Fibroblast of the conjunctiva (primary cell): ENCODE results near the gene CDKAL1.

ENCODE experiments used
- DNase-seq: peaks from one replicate; pipeline ENCODE4 v3.0.0-alpha.2; 2010; ENCODE audit warnings: low read depth

Gene CDKAL1

DNA sequence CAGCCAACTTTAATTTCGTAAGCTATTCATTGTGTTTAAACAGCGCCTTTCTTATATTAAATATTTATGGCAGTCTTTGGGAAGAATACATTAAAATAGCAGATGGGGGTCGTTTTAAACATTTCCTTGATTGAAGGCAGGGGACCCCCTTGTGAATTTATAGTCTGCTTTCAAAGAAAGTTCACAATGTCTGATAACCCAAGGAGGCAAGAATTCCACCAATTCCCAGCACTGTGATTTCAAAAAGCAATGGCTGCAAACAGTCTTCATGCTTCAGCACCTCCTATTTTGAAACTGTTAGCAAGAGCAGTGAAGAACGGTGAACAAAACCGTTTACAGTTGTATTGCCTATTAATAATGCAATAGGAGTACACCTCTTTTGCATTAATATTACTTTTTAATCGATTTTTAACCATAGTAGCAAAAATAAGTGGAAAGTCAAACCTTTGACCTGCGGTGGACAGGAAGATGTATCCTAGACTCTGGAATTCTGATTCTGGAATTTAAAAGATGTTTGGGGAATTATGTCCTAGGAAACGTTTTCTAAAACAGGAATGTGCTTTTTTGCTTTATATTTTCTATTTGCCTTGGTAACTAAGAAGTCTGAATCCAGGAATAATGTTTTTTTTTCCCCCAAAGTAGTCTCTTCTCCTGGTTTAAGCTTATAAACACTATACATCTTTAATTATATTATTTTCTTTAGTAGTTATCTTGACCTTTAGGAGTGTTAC lies 393.0 kb downstream of the CDKAL1 start:
- DNase-seq, result no peak

DNA sequence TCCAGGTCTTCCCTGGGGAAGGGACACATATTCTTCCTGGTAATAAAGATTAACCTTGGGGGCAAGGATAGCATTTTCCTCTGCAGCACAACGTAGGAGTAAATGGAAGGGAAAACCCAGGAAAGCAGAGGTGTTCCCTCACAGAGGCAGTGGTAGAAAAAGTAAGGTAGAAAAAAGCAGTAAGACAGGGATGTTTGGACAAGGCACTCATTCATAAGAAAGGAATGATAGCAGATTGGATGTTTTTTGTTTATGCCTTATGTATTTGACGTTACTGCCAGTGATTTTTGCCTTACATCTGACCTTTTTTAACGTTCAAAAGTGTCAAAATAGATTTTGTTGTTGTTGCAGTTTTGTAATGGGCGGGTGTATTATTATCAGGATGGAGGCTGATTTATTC lies 395.0 kb downstream of the CDKAL1 start:
- DNase-seq, result no peak

DNA sequence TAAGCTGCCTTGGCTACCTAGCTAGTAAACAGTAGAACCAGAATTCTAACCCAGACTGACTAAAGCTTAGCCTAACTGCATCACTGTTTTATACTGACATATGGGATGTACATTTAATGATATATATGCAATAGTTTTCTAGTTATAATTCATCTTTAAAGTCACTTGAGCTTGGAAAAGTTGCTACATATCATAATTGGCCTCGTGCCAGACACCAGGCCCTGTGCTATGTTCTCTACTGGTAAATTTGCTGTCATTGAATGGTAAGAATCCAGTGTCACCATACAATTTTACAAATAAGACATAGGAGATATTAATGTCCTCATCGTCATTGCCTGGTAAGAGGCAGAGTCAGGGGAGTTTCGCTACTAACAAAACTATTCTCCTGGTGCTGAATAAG lies 396.8 kb downstream of the CDKAL1 start:
- DNase-seq, result no peak

DNA sequence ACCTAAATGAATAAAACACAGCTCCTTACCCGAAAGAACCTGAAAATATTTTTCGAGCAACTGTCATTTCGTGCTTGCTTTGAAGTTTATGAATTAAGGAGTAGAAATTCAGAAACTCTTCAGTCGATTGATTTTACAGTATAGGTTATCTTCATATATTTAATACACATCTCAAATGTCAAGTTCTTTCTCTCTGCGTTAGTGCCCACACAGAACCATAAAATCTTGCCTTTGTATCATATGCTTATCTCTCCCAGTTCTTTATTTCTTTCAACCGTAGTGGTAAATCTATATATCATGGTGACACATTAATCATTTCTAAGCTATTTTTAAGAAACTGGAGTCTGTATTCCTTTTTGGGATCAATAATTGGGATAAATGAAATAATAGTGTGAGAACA lies 397.5 kb downstream of the CDKAL1 start:
- no peak for DNase-seq

DNA sequence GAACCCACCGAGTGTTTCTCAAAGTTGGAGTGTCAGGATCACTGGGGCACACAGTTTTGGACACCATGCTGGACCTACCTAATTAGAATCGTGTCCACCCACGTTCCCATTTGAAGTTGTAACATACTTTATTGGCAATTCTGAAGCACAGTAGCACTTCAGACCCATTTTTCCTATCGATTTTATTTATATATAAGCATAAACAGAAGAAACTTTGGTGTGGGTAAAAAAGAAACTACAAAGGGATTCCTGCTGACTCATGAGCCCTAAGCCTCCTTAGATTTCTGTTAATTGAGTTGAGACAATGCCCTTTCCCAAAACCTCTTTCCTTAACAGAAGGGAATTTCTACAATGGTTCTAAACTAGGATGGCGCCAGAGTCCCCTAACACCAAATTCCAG lies 398.0 kb downstream of the CDKAL1 start:
- no peak for DNase-seq

DNA sequence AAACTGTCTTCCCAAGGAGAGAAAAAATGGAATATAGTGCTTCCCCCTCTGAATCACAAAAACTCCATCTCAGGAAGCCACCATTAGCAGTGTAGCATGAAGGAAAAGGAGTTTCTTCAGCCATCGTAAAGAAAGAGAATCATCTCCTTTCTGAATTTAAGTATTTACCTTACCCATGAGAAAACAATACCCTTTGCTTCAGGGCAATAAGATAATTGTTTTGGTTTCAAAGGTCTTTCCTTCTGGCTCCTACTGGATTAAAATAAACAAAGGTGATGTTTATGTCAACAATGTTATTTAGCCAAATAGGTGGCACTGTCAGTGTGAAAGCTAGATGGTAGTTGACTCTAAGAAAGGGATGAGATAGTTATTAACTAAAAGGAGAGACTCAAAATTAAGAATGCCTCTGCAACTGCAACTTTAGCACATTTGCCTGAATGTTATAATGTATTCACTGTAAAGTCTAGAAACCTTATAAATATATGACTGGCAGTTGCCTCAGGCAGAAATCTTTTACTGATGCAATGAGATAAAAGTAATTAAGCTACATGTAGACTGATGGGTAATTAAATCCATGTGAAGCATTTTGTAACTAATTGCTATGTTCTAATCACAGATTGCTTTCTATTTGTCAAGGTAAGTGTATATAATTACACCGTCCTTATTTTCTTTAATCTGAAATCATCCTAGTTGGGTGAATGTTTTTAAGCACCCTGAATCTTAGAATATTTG lies 399.0 kb downstream of the CDKAL1 start:
- DNase-seq, result no peak

DNA sequence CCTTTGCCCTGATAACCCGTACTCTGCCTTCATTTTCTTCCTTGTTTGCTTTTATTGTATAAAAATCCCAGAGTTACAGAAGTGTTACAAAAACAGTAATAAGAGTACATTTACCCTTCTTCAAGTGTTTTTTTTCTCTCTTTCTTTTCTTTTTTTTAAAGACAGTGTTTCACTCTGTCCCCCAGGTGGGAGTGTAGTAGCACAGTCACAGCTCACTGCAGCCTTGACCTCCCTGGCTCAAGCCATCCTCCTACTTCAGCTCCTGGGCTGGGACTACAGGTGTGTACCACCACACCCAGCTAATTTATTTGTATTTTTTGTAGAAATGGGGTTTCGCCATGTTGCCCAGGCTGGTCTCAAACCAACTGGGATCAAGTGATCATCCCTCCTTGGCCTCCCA lies 402.7 kb downstream of the CDKAL1 start:
- DNase-seq, result no peak

DNA sequence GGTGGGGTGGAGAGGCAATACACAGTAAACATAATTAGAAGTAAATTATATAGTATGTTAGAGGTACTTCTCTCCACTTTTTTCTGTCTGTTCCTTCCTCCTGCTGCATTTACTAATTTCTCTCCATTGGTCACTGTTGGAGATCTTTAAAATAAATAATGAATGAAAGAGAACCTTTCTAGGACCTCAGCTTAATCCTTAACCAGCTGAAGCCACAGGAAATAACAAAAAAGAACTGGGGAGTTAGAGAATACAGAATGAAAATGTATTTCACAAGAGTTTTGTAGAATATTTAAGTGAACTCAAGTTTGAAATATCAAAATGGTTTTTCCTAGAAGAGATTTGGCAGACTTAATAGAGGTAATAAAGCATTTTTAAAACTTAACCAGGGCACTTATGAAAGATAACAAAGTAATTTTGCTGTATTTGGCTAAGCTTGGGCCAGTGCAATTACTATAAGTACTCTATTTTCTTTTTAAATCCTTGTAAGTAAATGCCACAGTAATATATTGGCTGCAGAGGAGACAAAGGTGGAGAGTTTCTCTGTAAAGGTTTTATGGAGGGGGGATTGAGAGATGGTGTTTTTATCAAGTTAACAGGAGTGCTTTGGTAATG lies 405.0 kb downstream of the CDKAL1 start:
- DNase-seq, result no peak

DNA sequence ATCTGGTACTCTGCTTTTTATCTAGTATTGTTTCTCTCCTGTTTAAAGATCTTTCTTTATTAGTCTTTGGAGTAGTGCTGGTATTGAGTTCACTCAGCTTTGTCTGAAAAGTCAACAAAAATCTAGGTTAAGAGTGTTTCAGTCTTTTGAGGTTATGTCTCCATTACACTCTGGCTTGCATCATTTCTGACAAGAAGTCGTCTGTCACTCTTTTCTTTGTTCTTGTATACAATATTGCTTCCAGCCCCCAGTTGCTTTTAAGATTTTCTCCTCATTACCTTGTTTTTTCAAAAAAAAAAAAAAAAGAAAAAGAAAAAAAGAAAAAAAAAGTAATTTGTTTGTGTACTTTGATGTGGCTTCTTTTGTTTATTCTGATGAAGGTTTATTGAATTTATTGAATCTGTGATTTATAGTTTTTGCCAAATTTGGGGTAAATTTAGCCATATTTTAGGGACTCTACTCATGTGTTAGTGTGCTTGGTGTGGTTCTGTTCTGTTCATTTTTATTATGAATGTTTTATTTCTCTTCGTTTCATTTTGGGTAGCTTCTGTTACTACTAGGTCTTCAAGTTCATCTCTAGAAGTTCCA lies 408.9 kb downstream of the CDKAL1 start:
- no peak for DNase-seq

DNA sequence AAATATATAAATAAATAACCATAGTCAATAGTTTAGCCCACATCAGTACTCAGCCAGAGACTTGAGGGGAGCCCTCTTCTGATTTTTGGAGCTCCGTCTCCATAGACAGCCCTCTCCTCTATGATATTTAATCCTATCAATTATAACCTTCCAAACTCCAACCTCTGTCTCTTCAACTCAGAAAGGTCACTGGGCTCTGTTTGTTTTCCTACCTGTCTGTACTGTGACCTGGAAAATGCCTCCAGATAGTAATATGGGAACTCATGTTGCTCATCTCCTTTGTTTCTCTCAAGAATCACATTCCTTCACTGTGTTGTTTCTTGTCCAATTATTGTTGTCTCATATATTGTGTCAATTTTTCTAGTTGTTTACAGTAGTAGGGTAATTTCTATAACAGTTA lies 409.7 kb downstream of the CDKAL1 start:
- DNase-seq, result no peak

DNA sequence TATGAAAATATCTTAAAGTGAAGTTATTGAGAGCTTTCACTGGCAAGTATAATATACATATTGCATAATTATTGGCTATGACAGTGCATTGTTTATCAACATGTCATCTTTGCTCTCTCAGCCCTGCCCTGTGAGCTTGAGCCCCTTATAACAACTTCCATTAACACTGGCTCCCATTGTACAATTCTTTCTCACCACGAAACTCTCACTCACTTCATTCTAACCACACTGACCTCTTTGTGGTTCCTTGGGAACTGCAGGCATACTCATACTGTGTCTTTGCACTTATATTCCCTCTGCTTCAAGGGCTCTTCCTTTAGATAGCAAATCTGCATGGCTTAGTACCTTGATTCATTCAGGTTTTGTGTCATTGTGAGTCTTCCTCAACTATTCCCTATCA lies 411.8 kb downstream of the CDKAL1 start:
- DNase-seq, result no peak

DNA sequence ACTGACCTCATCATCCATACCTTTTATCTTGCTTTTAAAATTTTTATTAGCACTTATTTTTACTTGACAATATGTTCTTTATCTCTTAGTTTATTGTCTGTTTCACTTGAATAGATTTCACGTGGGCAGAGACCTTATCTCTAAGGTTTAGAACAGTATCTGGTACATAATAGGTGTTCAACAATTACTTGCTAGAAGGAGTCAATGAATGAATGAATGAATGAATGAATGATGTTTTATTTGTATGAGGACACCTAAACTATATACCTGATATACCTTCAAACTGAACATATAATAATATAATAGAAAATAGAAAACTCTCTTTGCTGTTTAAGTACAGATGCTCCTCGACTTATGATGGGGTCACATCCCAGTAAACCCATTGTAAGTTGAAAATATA lies 412.6 kb downstream of the CDKAL1 start:
- no peak for DNase-seq

DNA sequence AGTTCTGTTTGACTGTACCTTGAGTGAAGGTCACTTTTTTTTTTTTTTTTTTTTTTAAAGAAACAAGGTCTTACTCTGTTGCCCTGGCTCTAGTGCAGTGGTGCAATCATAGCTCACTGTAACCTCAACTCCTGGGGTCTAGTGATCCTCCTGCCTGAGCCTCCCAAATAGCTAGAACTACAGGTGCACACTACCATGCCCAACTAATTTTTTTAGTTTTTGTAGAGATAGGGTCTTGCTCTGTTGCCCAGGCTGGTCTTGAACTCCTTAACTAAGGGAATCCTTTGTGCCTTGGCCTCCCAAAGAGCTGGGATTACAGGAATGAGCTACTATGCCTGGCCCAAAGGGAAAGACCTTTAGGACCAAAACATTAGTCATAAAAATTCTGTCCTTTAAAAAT lies 413.7 kb downstream of the CDKAL1 start:
- no peak for DNase-seq

DNA sequence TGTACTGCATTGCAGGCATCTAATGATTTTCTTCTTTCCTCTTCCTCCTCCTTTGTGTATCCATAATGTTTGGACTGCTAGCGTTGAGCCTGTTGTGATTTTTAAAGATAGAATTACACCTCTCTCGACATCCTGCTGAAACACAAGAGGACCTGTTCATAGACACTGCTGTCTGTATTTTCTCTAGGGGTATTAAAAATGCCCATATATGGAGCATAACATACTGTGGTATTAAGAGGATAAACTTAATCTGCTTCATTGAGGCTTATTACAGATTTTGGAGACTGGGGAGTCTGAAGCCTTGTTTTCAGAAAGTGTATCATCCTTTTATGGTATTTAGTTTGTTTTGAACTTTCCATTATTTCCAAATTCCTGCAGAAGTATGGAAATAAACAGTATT lies 414.3 kb downstream of the CDKAL1 start:
- no peak for DNase-seq

DNA sequence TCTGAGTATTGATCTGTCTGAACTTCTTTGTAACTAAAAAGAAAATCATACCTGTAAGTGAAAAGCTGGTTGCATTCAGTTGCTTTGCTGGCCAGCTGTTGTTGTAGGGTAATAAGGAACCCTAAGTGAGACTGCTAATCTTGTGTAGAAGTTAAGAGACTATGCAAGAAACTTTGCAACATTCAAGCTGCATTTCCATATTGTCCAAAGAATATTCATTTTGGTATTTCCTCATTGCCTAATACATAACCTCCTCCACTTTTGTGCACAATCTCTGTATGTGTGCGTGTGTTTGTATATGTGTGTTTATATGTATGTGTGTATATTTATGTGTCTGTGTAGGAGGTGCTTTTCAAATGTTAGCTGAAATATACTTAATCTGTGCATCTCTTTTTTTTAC lies 414.9 kb downstream of the CDKAL1 start:
- DNase-seq, result no peak

DNA sequence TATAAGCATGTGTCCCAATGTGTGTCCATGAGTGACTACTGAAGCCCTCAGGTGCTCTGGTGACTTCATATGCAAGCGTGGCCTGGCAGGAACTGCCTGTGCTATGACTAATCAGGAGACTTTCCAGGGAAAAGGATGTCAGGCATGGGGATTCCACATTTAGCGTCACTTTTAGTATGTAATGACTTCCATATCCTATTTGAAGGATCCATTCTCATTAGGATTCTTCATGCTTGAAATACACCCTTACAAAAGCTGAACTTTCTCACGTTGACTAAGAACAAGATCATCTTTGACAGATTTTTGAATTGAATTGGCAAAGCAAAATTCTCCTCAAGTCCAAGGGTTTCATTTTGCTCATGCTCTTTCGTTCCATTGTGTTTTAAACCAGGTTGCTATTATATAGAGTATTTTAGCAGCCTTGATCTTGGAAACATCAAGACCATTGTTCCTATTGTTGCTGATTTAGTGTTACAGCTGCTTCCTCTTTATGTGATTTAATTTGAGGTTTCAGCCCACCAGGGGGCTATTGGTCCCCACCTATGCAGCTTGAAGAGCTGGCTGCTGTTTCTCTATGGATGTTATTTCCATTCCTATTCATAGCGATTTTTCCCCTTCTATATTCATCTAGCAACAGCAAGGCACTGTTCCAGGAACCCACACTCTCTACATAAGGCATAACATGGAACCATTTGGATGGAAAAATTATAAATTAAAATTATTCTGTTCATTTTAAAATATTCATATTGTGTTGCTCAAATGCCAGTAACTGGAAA lies 418.6 kb downstream of the CDKAL1 start:
- peak; percentile 8 for DNase-seq

DNA sequence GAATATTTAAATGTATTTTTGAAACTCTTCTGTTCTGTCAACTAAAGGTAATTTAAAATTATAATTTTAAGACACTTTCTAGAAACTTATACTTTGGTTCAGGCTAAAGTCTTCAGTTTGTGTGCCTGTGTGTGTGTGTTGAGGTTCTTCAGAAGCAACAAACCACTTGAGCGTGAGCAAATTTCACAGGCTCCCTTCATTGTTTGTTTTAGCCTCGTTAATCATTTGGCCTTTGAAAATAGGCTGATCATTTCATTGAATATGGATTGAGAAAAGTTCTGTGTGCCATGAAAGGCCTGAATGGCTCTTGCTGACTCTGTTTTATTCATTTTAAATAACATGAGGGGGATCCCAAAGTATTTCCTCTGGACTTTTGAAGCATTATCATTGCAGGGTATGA lies 420.1 kb downstream of the CDKAL1 start:
- no peak for DNase-seq

DNA sequence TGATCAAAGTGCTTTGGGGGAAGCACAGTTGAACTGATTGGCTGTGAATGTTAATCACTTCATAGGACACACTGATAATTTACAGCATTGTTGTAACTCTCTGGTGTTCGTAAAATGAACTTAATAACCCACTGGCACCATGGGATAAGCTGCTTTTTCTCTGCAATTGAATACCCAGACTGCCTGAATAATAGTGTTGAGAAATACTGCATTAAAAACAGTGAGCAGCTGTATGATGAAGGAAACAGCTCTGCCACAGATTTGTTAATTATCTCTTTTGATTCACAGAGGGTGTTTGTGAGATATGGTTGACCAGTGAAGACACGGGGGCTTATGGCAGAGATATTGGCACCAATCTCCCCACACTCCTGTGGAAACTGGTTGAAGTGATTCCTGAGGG lies 420.9 kb downstream of the CDKAL1 start:
- DNase-seq, result no peak

DNA sequence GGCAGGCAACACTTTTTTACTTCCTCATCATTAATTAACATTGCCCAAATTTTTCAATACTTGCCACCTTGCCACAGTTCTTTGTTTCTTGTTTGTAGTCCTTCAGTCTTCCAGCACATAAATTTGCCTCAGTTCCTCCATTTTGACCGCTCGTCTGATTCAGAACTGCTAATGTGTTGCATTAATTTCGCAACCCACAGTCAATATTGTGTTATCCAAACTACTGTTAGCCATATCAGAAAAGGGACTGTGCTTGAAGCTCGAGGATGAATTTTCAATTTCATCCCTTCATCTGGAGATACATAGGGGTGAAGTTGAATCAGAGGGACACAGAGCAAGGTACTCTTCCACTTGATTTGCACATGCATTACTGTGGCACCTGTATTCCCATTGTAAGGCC lies 421.5 kb downstream of the CDKAL1 start:
- no peak for DNase-seq

DNA sequence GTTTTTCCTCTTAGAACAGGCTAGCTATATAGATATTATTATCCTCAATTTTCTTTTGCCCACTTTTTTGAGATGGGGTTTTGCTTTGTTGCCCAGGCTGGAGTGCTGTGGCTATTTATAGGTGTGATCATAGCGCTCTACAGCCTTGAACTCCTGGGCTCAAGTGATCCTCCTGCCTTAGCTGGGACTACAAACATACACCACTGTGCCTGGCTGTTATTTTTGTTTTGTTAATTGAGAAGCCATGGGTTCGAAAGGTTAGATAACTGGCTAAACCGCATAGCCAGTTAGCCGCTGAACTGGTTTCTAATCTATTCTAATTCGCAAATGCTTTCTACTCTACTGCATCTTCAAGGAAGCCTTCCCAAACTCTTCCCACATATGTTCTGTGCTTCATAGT lies 425.8 kb downstream of the CDKAL1 start:
- DNase-seq, result no peak

DNA sequence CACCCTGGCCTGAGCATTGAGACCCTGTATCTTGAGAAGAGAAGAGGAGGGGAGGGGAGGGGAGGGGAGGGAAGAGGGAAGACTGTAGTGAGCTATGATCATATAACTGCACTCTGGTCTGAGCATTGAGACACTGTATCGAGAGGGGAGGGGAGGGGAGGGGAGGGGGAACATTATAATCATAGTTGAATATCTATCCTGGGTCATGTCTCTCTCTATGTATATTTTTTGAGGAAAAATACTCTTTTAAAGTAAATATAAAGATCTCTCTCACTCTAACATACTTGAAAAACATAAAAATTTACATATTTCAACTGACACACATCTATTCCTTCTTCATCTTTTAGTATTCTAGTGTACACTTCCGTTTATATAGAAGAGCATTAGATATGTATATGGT lies 431.0 kb downstream of the CDKAL1 start:
- DNase-seq, result no peak

DNA sequence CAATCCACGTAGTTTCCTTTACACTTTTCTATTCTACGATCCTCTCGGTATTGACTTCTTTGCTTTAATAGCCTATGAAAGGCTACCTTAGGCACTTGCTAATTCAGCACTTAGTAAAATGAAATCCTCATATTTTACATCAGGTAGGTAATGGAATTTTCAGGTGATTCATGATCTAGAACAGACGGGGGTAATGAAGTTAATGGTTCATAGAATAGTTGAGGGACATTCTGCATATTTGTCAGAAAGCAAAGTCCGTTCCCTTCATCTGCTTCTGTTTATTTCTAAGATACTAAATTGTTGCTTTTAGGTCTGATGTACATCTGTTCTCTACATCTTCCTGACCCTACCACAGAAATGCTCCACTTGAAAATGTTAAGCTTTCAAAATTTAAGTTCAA lies 431.7 kb downstream of the CDKAL1 start:
- DNase-seq, result no peak
